ELR (cell line): Measurements from ENCODE around the gene ADPRM.
A peak's percentile ranks its signal among the peaks of the same experiment; 100 is the strongest.

ENCODE experiments used
- DNase-seq: peaks from one replicate; pipeline ENCODE4 v3.0.0-alpha.2; 2015; ENCODE audit warnings: low read depth

The ADPRM gene

GRCh38 chr17:10741416-10742135 is 44.2 kb downstream of the ADPRM start:
- DNase-seq = no peak

GRCh38 chr17:10742431-10742830 is 45.0 kb downstream of the ADPRM start:
- no peak for DNase-seq

GRCh38 chr17:10743316-10744009 is 46.1 kb downstream of the ADPRM start:
- DNase-seq = no peak

GRCh38 chr17:10744501-10745000 is 47.2 kb downstream of the ADPRM start:
- no peak for DNase-seq

GRCh38 chr17:10745231-10745630 is 47.8 kb downstream of the ADPRM start:
- no peak for DNase-seq

DNA sequence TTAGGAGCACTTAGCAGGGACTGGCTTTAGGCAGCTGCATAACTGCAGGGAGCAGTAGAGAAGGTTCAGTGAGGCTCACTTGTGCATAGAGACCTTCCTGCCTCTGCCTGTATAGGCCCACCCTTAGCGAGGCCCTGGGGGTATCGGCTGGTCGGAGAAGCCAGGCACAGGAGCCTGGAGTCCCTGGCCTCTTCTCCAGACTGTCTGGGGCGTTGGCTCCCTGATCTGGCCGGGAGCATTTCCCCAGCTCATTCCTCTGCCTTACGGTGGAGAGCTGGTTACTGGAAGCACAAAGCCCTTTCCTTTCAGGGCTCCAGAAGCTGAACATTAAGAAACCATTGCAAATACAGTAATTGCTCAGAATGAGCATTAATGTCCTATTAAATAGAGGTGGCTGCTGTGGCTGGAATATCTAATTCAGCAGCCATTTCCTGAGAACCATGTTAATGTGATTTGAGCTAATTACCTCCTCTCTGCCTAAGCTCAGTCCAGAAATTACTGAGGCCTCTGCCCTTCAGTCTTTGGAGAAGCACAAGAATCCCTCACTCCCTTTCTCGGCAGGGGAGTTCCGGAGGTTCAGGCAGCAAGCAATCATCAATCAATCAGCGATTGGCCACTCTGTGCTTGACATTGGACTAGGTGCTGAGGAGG is 51.3 kb downstream of the ADPRM start:
- no peak for DNase-seq

- DNase-seq = no peak
Measured at GRCh38 chr17:10750210-10750609, 52.8 kb downstream of the ADPRM start.

DNA sequence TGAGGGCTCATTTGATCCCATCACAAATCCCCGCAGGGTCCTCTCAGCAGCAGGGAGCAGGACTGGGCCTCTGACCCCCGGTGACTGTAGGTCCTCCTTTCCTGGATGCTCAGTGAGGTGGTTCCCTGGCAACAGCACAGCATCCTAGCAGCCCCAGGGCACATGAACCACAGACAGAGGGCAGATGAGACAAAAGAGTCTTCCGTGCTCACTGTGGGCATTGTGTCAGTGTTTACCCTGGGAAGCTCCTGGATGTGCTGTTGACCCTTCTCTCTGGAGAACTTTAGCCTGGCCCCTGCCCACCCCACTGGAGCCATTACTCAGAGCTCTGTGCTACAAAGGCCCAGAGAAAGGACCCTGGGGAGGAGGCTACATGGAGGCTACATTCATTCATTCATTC is 54.2 kb downstream of the ADPRM start:
- no peak for DNase-seq

DNA sequence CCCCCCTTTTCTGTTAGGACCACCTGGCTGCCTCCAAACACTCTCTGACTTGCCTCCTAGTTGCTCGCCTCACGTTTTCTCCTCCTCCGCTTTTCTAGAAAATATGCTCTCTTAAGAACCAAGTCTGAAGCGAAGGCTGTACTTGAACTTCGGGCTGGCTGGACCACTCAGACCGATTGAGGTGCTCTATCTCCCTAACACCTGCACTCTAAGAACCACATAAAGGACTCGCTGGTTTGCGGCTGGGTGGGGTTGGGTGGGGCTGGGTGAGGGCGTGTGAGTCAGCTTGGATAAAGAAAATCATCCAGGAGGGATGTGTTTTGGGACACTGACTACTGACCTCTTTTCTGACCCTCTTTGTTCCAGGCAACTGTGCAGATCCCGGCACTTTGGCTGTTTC is 55.3 kb downstream of the ADPRM start:
- no peak for DNase-seq

- DNase-seq = peak; percentile 45
Measured at GRCh38 chr17:10754109-10754508, 56.7 kb downstream of the ADPRM start.

DNA sequence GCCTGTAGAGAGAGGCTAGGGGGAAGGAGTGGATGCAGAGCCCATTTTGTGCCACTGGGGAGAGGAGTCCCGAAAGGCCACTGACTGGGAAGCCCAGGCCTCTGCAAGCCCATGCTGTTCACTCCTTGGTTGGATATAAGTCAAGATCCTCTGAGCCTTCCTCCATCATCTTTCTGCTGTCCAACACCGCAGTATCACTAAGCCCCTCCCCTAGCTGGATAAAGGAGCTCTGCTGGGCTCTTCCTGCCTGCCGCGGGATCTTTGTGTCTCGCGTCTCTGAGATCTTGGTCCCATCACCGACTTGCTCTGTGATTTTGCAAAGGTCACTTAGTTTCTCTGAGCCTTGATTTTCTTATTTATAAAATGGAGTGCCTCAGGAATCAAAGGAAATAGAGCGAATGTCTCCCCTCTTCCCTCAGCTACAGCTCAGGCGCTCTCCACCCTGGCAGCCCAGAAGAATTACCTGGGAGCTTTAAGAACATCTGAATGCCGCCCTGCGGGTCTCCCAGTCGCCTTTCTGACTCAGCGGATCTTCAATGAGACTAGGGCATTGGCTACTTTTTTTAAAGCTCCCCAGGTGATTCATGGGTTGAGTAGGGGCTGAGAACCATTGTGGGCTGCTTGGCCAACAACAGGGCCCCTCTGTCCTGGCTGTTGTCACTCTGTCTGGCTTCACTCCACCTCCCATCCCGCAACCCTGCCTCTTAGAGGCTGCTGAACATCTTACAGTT is 57.6 kb downstream of the ADPRM start:
- DNase-seq = peak; percentile 5

DNA sequence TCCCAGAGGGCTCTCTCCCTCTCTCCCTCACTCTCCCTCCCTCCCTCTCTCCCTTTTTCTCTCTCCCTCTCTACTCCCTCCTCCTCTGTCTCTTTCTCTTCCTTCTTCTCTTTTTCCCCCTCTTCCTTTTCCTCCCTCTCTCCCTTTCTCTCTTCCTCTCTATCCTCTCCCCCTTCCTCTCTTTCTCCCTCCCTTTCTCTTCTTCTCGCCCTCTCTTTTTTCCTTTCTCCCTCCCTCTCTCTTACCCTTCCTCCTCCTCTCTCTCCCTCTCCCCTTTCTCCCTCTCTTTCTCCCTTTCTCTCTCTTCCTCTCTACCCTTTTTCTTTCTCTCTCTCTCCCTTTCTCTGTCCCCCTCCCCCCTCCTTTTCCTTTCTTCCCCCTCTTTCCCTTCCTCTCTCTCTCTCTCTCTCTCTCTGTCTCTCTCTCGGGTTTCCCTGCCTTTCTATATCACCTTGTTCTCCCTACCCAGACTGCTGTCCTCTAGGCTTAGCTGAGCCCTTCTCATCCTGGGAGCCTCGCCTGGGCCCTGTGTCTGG is 58.3 kb downstream of the ADPRM start:
- DNase-seq = no peak

GRCh38 chr17:10756185-10756584 is 58.8 kb downstream of the ADPRM start:
- no peak for DNase-seq

DNA sequence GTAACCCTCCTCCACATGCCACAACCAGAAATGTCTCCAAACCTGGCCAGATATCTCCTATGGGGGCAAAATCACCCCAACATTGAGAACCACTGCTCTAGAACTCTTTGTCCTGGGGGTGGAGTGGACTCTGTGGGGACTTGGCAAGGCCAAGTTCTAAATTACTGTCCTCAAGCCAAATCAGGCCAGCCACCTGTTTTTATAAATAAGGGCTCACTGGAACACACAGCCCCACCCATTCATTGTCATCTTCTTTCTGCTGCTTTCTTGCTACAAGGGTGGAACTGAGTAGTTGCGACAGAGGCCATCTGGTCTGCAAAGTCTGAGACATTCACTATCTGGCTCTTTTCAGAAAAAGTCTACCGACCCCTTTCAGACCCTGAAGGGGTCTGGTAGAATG is 59.2 kb downstream of the ADPRM start:
- no peak for DNase-seq

DNA sequence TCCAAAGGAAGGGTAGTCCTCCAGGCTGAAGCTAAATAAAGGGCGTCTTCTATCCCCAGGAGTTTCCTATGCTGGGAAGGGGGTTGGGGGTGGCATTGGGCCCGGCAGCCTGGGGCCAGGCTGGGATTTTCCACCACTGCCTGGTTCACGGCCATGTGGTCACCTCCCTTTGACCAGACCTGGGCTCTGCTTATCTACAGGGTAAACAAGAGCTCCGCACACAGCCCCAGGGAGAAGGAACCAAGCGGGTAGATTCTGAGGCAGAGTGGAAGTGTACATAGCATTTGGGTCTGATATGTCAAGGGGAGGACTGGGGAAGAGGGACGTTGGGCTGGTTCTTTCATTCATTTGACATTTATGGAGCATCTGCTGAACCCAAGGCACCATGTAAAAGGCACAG is 59.7 kb downstream of the ADPRM start:
- no peak for DNase-seq

GRCh38 chr17:10757647-10758046 is 60.3 kb downstream of the ADPRM start:
- DNase-seq = no peak

GRCh38 chr17:10758062-10758461 is 60.7 kb downstream of the ADPRM start:
- no peak for DNase-seq
